NCI-H1417 (cell line): ENCODE data around the gene PSMB10.
"Not testable (repeated sequence)": the region's sequence is repeated elsewhere in the genome, so short reads cannot be mapped to it uniquely, and the experiment has no call there.

Experiments
- DNase-seq, 3 experiments: peaks; one replicate each; lab custom pipeline; 2025; lab: John Stamatoyannopoulos, UW

Gene PSMB10

DNA sequence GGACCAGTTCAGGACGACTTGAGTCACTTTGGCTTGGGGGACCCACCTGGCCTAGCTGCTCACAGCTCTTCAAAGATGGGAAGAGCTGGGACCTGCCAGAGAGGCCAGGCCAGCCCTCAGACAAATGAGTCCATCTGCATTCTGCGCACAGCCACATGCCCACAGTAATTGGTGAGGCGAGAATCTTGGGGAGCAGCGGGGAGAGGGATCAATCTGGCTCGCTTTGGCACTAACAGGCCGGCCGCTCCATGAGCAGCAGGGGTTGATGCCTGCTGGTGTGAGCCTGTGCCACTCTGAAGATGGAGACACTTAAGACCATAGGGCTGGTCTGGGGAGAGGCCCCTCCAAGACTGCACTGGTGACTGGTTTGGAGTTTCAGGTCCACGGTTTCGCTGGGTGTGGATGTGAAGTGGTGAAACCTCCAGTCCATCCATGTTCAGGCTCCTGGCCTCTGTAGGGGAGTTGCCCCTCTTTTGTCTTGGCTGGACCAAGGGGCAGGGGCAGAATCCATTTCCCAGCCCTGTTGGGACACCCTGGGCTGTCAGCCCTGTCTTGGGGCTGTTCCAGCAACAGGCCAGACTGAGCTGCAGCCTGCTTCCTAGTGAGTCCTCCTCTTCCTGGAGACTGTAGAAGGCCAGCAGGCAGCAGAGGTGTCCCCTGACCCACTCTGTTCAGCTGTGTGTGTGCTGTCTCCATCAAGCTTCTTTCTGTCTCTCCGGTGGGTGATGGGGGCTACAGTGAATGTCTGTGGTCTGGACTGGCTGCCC, 12.3 kb downstream of the PSMB10 start:
- DNase-seq, result no peak

DNA sequence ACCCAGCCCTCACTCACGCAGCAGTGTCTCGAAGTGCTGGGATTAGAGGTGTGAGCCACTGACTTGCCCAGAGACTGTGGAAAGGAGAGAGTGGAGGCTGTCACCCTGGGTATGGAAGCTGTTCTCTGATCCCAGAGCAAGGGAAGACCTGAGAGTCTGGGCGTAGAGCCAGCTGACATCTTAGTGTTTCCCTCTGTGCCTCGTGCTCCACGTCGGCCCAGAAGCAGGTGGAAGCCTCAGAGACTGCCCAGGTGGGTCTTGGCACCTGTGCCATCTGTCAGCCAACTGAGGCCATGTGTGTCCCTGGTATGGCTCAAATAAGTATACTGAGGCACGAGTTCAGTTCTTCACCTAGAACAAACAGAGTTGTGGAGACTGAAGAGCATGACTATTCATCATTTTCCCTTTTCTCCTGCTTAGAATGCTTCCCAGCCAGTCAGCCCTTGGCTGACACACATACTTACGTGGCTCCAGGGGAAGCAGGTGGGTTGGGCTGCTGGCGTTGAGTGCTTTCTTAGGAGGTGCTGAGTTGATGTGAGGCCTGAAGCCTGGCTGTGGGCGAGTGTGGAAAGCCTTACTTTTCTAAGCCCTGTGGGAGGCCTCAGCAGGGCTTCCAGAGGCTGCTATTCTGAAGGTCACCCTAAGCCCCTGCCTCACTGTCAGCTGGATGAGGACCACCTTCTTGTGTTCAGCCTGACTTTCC, 13.1 kb downstream of the PSMB10 start:
- DNase-seq, result peak in 2 of 3 experiments; percentile 17 to 42

DNA sequence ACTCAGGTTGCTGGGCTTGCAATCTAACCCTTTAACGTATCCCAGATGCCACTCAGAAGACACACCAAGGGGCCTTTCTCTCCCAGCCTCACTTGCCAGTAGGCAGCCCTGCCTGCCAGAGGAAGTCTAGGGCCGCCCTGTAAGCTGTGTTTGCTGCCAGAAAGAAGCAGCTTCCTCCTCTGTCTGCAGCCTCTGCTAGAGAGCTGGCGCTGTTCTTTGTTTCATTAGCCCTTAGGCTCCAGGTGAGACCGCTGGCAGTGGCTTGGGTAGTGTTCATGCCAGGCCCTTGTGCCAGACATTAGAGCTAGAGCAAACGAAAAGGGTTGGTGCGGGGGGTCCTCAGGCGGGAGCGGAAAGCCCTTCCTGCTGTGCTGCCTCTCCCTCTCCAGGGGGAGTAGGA, 13.9 kb downstream of the PSMB10 start:
- DNase-seq, result peak; percentile 21 to 76 (median 43)

DNA sequence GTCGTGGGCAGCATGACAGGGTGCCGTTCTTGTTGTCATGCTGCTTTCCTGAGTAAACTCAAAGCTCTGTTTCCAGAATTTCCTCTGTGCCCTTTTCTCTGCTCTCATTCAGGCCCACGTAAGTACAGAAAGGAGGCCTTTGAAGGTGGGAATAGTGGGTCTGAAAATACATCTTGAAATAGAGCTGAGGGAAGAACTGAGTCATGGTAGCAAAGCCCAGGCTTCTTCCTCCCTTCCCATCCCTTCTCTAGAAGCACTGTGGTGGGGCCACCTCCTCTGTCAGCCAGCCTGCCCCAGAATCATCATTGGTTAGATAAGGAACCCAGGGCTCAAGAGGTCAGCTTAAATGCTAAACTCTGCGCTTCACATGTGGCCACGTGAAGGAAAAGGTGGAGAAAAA, 14.4 kb downstream of the PSMB10 start:
- DNase-seq, result peak in 1 of 3 experiments; percentile 25

DNA sequence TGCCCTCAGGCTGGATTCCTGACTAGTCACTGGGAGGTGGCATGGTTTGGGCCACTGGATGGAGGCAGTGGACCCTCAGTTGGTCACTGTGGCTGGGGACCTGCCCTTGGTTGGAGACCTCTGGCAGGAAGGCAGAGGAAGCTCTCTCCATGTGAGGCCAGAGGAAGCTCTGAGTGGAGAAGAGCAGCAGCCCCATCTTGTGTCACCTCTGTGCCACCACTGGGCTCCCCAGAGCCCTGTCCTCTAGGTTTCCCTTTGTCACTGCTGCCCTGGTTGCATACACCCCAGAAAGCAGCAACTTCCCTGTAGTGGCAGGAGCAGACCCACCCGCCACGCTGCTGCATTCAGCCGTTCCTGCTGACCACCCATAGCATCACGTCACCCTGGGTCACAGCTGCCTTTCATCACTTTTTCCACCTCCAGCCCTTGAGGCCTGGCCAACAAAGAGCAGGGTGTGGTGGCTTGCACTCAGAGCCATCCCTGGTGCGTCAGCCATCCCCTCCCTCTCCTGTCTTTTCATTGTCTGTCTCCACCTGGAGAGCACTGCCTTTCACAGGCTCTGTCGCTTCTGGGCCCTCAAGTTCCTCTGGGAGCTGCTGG, 16.9 kb downstream of the PSMB10 start:
- peak in 1 of 3 experiments; percentile 20 for DNase-seq

DNA sequence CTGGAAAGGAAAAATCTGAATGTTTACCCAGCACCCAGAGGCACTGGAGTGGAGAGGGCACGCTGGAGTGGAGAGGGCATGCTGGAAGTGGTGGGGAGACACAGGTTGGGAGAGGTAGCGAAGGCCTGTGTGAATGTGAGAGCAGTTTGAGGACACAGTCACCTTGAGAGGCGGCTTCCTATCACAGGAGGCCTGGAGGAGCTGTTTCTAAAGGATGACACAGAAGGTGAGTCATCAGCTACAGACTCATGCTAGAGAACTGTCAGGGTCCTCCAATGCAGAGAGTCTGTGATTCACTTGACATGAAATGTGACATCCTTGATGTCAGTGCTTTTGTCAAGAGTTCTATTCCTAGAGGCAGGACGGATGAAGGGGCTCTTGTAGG, 18.8 kb downstream of the PSMB10 start:
- peak in 1 of 3 experiments; percentile 62 for DNase-seq

DNA sequence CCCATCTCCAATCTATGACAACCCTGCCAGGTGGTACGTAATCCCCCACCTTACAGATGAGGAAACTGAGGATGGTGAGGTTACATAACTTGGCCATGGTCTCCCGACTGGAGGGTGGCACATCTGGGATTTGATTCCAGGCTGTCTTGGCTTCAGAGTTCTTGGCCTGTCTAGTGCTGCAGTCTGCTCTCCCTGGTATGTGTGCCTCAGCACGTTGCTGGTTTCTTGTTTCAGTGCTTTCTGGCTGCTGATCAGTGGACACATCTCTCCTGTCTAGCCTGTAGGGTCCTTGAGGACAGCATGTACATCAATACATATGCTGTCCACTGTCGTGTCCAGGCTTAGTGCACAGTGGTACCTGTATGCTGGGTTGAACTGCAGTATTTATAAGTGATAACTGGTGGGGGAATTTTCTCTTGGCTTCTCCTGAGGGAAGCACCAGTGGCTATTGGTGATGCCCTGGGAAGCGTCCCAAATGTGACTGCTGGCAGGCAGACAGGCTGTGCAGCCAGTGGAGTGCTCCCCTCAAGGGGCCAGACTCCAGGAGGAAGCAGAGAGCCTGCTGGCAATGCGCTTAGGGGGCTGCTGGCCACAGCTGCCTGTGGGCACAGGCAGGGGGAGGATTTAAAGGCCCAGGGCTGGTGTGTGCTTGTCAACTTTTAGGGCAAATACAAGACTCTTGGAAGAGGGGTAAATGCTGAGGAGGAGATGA, 19.4 kb downstream of the PSMB10 start:
- DNase-seq, result peak in 1 of 3 experiments; percentile 46

DNA sequence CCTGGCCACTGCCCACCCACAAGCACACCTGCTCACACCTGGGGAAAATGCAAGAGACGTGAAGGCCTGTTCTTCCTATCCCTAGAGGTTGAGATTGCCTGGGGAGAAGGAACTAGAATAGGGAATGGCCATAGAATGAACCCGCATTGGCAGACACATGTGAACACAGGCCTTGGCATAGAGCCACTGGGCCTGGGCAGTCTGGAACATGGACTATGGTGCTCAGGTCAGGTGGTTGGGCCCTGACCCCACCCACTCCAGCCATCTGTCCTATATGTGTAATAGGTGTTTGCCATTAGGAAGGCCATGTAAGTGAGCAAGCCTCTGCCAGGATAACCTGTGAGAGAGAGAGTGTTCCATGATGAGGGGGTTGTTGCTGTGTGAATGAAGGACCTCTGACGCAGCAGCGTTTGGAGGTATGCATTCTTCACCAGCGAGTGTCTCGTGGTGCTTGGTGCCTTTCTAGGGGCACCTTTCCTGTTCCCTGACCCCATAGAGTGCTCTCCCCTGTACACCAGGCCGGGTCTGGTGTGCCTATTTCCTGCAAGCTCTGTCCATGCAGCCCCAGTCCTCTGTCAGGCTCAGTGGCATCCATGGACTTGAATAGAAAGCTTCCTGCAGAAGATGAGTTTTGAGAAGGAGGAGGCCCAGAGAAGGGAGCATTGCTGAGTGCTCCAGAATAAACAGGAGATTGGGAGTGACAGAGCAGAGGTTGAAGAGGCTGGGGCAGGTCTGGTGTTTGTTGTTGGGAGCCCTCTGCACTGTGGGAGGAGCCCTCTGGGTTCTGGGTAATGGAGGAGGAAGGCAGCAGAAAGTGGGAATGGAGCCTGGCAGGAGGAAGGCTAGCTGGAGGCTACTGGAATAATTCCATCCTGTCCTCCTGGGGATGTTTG, 20.6 kb downstream of the PSMB10 start:
- no peak for DNase-seq

DNA sequence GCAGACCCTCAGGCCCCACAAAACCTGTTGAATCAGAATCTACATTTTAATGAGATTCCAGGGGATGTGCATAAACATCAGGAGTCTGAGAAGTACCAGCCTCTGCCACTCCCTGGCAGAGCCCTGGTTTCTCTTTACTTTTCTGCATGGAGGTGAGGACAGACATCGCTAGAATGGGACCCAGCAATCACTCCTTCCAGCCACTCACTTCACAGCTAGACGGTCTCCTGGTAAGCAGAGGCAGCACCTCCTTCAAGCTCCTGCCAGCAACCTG, 21.2 kb downstream of the PSMB10 start:
- DNase-seq, result not testable (repeated sequence)

DNA sequence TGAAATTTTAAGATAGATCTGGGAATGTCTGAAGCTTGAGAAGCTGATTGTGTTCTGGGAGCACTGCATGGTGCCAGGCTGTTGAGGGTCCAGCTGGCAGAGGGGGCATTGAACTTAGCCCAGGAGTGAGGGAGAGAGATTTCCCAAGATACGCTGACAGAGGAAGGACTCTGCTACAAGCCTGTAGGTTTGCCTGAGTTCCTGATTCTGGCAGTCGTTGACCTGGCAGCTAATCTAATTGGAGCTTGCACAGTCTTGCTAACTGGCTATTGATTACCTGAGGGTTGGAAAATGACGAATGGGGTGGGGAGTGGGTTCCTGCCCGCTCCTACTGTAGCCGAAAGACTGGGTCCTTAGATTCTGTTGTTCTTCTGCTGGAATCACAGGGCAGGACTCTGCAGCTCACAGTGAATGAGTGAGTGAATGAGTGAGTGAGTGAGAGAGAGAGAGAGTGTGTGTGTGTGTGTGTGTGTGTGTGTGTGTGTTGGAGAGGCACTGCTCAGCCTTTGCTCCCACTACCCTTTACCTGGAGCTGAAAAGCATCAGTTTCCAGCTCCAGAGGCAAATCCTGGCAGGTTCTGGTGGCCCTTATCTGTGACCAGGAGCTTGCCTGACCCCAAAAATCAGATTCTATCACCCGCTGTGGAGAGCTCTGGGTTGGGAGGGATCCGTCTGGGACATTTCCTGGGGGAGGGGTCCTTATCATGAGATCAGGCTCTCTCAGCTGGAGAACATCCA, 21.7 kb downstream of the PSMB10 start:
- no peak for DNase-seq

DNA sequence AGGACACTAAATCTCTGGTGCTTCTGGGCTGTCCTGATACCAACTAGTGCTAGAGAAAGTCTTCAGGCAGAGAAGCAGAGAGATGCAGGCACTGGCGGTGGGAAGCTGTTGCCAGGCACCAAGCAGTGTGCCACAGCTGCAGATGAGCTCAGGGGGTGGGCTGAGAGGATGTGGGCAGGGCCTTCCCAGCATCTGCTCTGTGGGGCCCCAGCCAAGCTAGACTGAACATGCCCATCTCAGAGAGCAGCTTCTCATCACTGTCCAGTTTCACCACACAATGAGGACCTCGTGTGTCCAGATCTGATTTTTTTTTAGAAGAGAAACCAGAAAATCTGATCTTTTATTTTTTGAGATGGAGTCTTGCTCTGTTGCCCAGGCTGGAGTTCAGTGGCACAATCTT, 26.5 kb downstream of the PSMB10 start:
- DNase-seq, result peak; percentile 5 to 62 (median 13)

DNA sequence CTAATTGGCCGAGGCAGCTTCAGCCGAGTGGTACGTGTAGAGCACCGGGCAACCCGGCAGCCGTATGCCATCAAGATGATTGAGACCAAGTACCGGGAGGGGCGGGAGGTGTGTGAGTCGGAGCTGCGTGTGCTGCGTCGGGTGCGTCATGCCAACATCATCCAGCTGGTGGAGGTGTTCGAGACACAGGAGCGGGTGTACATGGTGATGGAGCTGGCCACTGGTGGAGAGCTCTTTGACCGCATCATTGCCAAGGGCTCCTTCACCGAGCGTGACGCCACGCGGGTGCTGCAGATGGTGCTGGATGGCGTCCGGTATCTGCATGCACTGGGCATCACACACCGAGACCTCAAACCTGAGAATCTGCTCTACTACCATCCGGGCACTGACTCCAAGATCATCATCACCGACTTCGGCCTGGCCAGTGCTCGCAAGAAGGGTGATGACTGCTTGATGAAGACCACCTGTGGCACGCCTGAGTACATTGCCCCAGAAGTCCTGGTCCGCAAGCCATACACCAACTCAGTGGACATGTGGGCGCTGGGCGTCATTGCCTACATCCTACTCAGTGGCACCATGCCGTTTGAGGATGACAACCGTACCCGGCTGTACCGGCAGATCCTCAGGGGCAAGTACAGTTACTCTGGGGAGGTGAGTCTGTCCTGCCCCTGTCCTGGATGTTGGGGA, 27.5 kb downstream of the PSMB10 start:
- no peak for DNase-seq

DNA sequence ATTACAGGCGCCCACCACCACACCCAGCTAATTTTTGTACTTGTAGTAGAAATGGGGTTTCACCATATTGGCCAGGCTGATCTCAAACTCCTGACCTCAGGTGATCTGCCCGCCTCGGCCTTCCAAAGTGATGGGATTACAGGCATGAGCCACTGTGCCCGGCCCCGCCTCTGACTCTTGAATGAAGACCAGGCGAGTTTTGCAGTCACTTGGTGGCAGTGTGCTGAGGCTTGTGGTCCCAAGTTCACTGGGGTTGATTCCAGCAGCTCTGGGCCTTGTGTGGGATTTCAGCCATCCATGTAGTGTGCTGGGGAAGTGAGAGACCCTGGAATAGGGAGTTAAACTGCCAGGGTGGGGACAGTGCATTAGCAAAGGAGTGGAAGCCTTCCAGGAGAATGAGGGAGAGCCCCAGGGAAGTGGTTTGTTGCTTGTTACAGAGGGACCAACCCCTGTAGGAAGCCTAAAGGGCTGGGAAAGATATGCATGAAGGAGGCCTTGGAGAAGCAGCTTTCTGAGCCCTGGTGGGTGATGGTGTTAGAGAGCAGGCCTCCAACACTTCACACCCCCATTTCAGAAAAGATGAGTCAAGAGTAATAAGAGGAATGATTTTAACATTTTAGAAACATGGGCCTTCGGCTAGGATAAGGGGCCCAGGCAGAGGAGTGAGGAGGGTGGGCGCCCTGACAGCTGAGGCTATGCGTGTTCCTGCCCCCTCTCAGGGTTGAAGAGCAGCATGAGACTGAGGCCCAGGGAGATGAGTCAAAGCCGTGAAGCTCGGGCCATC, 29.1 kb downstream of the PSMB10 start:
- no peak for DNase-seq

DNA sequence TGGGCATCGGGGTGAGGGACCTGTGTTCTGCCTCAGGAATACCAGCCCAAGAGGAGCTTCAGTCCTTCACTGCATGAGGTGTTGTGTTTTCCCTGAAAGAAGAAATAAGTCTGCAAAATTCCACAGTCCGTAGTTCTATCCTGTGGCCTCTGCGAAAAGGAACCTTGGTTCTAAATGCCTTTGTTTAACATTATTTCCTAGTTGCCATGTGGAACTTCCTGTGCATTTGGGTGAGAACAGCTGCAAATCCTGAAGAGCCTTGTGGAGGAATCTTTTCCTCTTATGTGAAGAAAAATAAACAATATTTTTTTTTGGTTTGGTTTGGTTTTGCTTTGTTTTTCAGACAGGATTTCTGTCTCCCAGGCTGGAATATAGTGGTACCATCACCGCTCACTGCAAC, 33.8 kb downstream of the PSMB10 start:
- no peak for DNase-seq

DNA sequence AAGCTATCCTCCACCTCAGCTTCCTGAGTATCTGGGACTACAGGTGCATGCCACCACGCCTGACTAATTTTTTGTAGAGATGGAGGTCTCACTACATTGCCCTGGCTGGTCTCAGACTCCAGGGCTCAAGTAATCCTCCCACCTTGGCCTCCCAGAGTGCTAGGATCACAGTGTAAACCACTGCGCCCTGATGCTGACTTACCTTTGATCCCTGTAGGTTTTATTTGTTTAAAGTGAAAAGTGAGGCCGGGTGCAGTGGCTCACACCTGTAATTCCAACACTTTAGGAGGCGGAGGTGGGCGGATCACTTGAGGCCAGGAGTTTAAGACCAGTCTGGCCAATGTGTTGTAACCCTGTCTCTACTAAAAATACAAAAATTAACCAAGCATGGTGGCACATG, 34.9 kb downstream of the PSMB10 start:
- DNase-seq, result no peak

DNA sequence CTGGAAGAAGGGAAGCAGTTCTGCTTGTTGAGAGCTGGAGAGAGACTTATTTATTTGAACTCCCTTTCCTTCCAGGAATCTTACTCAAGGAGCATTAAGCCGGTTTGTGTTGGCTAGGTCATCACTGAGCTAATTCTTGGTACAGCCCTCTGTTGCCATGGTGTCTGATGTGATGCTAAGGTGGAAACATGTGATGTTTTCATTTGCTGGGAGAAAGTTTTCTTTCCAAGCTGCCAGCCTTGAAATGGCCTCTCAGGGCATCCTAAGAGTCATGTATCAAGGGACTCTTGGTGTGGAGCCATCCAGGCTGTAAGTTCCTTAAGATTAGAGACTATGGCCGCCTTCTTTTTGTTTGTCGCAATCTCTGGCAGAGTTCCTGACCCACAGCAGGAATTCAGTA, 39.4 kb downstream of the PSMB10 start:
- DNase-seq, result no peak

DNA sequence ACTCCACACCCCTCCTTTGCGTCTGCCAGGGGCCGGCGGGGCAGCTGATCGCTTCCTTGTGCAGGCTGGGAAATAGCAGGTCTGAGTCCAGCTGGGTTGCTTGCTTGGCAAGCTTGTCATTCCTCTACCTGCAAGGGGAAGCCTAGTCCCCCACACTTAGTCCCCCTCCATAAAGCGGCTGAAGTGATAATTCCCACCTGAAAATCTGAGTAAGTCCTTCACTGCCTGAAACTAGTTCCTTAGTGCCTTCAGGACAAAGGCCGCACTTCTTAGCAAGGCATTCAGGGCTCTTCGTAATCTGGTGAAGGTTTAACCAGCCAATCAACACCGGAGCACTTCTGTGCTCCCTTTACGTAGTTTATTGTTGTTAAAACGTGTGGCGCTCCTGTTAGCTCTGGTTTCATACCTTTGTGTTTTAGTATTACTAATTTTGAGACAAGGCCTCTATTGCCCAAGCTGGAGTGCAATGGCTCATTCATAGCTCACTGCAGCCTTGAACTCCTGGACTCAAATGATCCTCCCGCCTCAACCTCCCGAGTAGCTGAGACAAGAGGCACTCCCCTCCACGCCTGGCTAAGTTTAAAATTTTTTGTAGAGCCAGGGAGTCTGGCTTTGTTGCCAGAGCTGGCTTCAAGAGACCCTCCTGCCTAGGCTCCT, 42.8 kb downstream of the PSMB10 start:
- no peak for DNase-seq

DNA sequence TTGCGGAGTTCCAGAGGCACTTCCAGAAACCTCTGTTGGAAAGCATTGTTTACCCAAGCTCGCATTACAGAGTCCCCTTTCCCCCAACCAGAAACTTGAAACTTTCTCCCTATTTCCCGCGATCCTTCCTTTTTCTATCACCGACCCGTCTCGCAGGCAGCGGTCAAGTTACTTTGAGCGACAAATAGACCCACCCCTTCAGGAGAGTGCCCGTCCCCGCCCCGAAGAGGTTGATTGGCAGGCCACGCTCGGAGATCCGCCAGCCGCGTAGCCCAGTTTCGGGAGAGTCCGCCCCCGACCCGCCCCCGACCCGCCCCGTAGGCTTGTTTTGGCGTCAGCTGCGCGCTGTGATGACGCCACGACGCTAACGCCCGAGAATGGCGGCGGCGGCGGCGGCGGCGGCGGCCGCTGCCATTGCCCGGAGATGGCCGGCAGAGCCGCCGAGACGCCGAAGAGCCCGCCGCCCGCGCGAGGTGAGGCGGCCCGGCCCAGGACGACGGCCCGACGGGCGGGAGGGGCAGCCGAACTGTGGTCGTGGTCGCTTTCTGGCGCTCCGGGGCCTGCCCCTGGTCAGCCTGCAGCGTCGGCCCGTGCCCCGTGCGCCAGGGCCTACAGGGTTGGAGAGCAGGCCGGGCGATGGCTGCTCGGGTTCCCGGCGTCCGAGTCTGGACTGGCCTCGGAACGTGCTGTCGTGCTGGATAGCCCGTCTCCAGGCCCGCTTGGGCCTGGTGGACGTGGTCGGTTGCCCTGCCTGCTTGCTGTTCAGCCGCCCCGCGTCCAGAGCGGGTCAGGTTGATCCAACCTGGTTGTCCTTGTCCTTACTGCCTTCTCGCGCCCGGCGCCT, 43.5 kb downstream of the PSMB10 start, which contains the start of gene PSKH1:
Gene PSKH1, plus strand, starts transcription at position 356 of the 844 bp plus-strand sequence. CDS start 15,496 bp downstream, outside the sequence.
- peak; percentile 90 to 95 (median 91) for DNase-seq
